HG03139 (cell line): ENCODE measurements around the gene UROS.

ENCODE experiments used
- ATAC-seq: cut with Tn5 transposase; IDR thresholded peaks from one replicate; pipeline ENCODE4 v1.9.1; 2021; ENCODE audit not compliant: unreplicated experiment

Gene UROS

GRCh38 chr10:125838802-125839575 lies 15.9 kb upstream of the UROS start:
- no peak for ATAC-seq

GRCh38 chr10:125836746-125837145 lies 13.7 kb upstream of the UROS start:
- no peak for ATAC-seq

GRCh38 chr10:125828311-125828710 lies 5.3 kb upstream of the UROS start:
- no peak for ATAC-seq

GRCh38 chr10:125827133-125827532 lies 4.1 kb upstream of the UROS start:
- no peak for ATAC-seq

GRCh38 chr10:125824736-125825135 lies 1.7 kb upstream of the UROS start:
- no peak for ATAC-seq

- no peak for ATAC-seq
Measured at GRCh38 chr10:125823663-125824251, 699 bp upstream of the UROS start.

- ATAC-seq, result peak; percentile 47
Measured at GRCh38 chr10:125820701-125821100, 2.4 kb downstream of the UROS start.

GRCh38 chr10:125817337-125817946 lies 5.6 kb downstream of the UROS start:
- no peak for ATAC-seq

- no peak for ATAC-seq
Measured at GRCh38 chr10:125816548-125816947, 6.5 kb downstream of the UROS start.

GRCh38 chr10:125815764-125816163 lies 7.3 kb downstream of the UROS start:
- ATAC-seq, result no peak

GRCh38 chr10:125812128-125812750 lies 10.8 kb downstream of the UROS start:
- ATAC-seq, result no peak

- ATAC-seq, result no peak
Measured at GRCh38 chr10:125811251-125811650, 11.8 kb downstream of the UROS start.

GRCh38 chr10:125808047-125808446 lies 15.0 kb downstream of the UROS start:
- no peak for ATAC-seq

- ATAC-seq, result no peak
Measured at GRCh38 chr10:125802739-125803138, 20.3 kb downstream of the UROS start.

- no peak for ATAC-seq
Measured at GRCh38 chr10:125802131-125802530, 20.9 kb downstream of the UROS start.

- ATAC-seq, result no peak
Measured at GRCh38 chr10:125801574-125801973, 21.5 kb downstream of the UROS start.

- ATAC-seq, result no peak
Measured at GRCh38 chr10:125799451-125800182, 23.4 kb downstream of the UROS start.

GRCh38 chr10:125797994-125798662 lies 24.9 kb downstream of the UROS start:
- ATAC-seq, result no peak

GRCh38 chr10:125797424-125797823 lies 25.6 kb downstream of the UROS start:
- no peak for ATAC-seq

- ATAC-seq, result no peak
Measured at GRCh38 chr10:125795637-125796190, 27.3 kb downstream of the UROS start.
